Skeletal muscle cell (primary cell): ENCODE results near the gene BTBD17.

ENCODE experiments used
- DNase-seq: peaks from one replicate; pipeline ENCODE4 v3.0.0-alpha.2; 2010; ENCODE audit warnings: low read depth
- H3K4me3 ChIP-seq: 2 replicates; pipeline ENCODE4 v1.5.1; 2011; ENCODE audit warnings: low read depth, mild to moderate bottlenecking, control low read depth, low read length, moderate library complexity

BTBD17 gene

GRCh38 chr17:74314877-74315276 lies 46.8 kb downstream of the BTBD17 start:
- H3K4me3 ChIP-seq: no peak overlapping the region
- DNase-seq: no peak

- no peak overlapping the region for H3K4me3 ChIP-seq
These were observed 51.8 kb downstream of the BTBD17 start for GRCh38 chr17:74309902-74310301.

DNA sequence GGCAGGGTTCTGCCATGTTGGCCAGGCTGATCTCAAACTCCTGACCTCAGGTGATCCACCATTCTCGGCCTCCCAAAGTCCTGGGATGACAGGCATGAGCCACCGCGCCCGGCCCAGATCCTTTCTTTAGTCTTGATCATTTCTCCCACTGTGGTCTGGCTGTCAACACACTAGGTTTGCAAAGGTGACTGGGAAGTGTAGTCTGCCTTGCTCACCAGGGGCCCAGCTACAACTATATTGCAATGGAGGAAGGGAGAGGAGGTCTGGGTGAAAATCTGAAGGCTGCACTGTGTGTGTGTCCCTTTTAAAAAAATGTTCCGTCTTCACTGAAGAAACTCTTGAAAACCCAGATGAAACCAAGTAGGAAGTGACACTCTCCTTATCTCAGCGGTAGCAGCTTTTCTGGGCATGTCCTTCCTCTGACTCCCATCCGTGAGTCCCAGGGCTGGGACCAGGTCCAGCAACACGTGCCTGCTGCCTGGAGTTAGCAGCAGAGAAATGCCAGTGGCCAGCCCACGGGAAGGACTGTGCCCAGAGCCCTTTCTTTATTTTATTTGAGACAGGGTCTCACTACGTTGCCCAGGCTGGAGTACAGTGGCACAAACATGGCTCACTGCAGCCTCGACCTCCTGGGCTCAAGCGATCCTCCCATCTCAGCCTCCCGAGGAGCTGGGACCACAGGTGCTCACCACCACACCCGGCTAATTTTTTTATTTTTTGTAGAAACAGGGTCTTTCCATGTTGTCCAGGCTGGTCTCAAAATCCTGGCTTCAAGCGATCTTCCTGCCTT lies 53.5 kb downstream of the BTBD17 start:
- H3K4me3 ChIP-seq: no peak overlapping the region
- DNase-seq: no peak

More at GRCh38 chr17:74309902-74310301, 51.8 kb downstream of the BTBD17 start:
- no peak for DNase-seq
